H9 (cell line): Measurements from ENCODE around the gene KLRK1. TPM values are rescaled to one million over a fixed set of nuclear protein-coding genes. Genes with fewer than 3 reads are reported as not detected.
"Not testable (repeated sequence)": the region's sequence is repeated elsewhere in the genome, so short reads cannot be mapped to it uniquely, and the experiment has no call there.

Experiments used
- DNase-seq: peaks from one replicate; pipeline ENCODE4 v3.0.0-alpha.2; 2017
- H2AFZ ChIP-seq: one replicate; pipeline ENCODE4 v1.6.1; 2013; ENCODE audit warnings: mild to moderate bottlenecking, low read length, control low read depth, moderate library complexity
- H2AK5ac ChIP-seq: 2 replicates; pipeline ENCODE4 v1.6.1; 2013; ENCODE audit warnings: low read length, control low read depth, mixed read lengths; ENCODE audit not compliant: insufficient read length
- H2BK120ac ChIP-seq: one replicate; pipeline ENCODE4 v1.6.1; 2013; ENCODE audit warnings: low read depth, mild to moderate bottlenecking, low read length, control low read depth, inconsistent platforms; ENCODE audit not compliant: poor library complexity, severe bottlenecking
- H2BK12ac ChIP-seq: 2 replicates; pipeline ENCODE4 v1.6.1; 2013; ENCODE audit warnings: low read length, control low read depth, mixed read lengths, low read depth; ENCODE audit not compliant: insufficient read length
- H2BK15ac ChIP-seq: 2 replicates; pipeline ENCODE4 v1.6.1; 2013; ENCODE audit warnings: low read depth, low read length, control low read depth
- H2BK20ac ChIP-seq: one replicate; pipeline ENCODE4 v1.6.1; 2013; ENCODE audit warnings: low read depth, mild to moderate bottlenecking, low read length, control low read depth, inconsistent platforms; ENCODE audit not compliant: poor library complexity, severe bottlenecking
- H2BK5ac ChIP-seq: 2 replicates; pipeline ENCODE4 v1.6.1; 2013; ENCODE audit warnings: low read length, control low read depth, mixed read lengths; ENCODE audit not compliant: insufficient read length
- H3K14ac ChIP-seq: 2 replicates; pipeline ENCODE4 v1.6.1; 2013; ENCODE audit warnings: low read length, control low read depth; ENCODE audit not compliant: insufficient read depth
- H3K18ac ChIP-seq: 2 replicates; pipeline ENCODE4 v1.6.1; 2013; ENCODE audit warnings: low read depth, mild to moderate bottlenecking, mixed read lengths, low read length, control low read depth; ENCODE audit not compliant: insufficient read length
- H3K23ac ChIP-seq: 2 replicates; pipeline ENCODE4 v1.6.1; 2013; ENCODE audit warnings: low read length, control low read depth, mixed read lengths, low read depth; ENCODE audit not compliant: insufficient read length
- H3K23me2 ChIP-seq: 2 replicates; pipeline ENCODE4 v1.6.1; 2013; ENCODE audit warnings: low read depth, mild to moderate bottlenecking, mixed read lengths, low read length, control low read depth; ENCODE audit not compliant: insufficient read length, poor library complexity, severe bottlenecking
- H3K27ac ChIP-seq: 2 replicates; pipeline ENCODE4 v1.5.1; 2013; ENCODE audit warnings: low read length, control low read depth, mixed read lengths, low read depth; ENCODE audit not compliant: insufficient read length
- H3K27me3 ChIP-seq: 2 replicates; pipeline ENCODE4 v1.6.1; 2013; ENCODE audit warnings: low read length, control low read depth, inconsistent platforms; ENCODE audit not compliant: insufficient read depth
- H3K4ac ChIP-seq: 2 replicates; pipeline ENCODE4 v1.6.1; 2013; ENCODE audit warnings: low read depth, mild to moderate bottlenecking, control low read depth, inconsistent platforms, low read length, moderate library complexity
- H3K4me1 ChIP-seq: 2 replicates; pipeline ENCODE4 v1.6.1; 2013; ENCODE audit warnings: low read length, control low read depth, inconsistent platforms; ENCODE audit not compliant: insufficient read depth
- H3K4me2 ChIP-seq: 2 replicates; pipeline ENCODE4 v1.6.1; 2013; ENCODE audit warnings: low read length, control low read depth, mixed read lengths; ENCODE audit not compliant: insufficient read length, insufficient read depth
- H3K56ac ChIP-seq: 2 replicates; pipeline ENCODE4 v1.6.1; 2013; ENCODE audit warnings: low read depth, mild to moderate bottlenecking, mixed read lengths, low read length, control low read depth; ENCODE audit not compliant: insufficient read length
- H3K79me1 ChIP-seq: 2 replicates; pipeline ENCODE4 v1.6.1; 2013; ENCODE audit warnings: low read depth, mild to moderate bottlenecking, moderate library complexity, low read length, control low read depth, inconsistent platforms; ENCODE audit not compliant: insufficient read depth, poor library complexity, severe bottlenecking
- H3K79me2 ChIP-seq: 2 replicates; pipeline ENCODE4 v1.6.1; 2013; ENCODE audit warnings: low read length, control low read depth, inconsistent platforms; ENCODE audit not compliant: insufficient read depth
- H3K9ac ChIP-seq: 2 replicates; pipeline ENCODE4 v1.6.1; 2013; ENCODE audit warnings: low read length, control low read depth, mixed read lengths; ENCODE audit not compliant: insufficient read length; ENCODE audit errors: extremely low read depth
- H3K9me3 ChIP-seq: one replicate; pipeline ENCODE4 v1.6.1; 2013; ENCODE audit warnings: low read depth, low read length, inconsistent platforms; ENCODE audit not compliant: control insufficient read depth
- H3T11ph ChIP-seq: one replicate; pipeline ENCODE4 v1.6.1; 2013; ENCODE audit warnings: mild to moderate bottlenecking, low read length, control low read depth, inconsistent platforms
- H4K20me1 ChIP-seq: one replicate; pipeline ENCODE4 v1.6.1; 2013; ENCODE audit not compliant: control insufficient read depth, insufficient read length, insufficient read depth
- H4K5ac ChIP-seq: 2 replicates; pipeline ENCODE4 v1.6.1; 2013; ENCODE audit warnings: low read depth, mild to moderate bottlenecking, mixed read lengths, low read length, control low read depth; ENCODE audit not compliant: insufficient read length
- H4K8ac ChIP-seq: replicated peaks from 2 replicates; pipeline ENCODE4 v1.6.1; 2013; ENCODE audit warnings: low read length, control low read depth, mixed read lengths, low read depth; ENCODE audit not compliant: insufficient read length
- H4K91ac ChIP-seq: 2 replicates; pipeline ENCODE4 v1.6.1; 2013; ENCODE audit warnings: low read depth, mild to moderate bottlenecking, moderate library complexity, mixed read lengths, low read length, control low read depth; ENCODE audit not compliant: insufficient read length
- H3K27ac Mint-ChIP-seq, 3 experiments: 2 replicates in 2 of 3; 3 replicates in 1 of 3; pipeline ENCODE4 v1.8.0; 2020 to 2021; ENCODE audit warnings: mixed read lengths in 3 of 3, mild to moderate bottlenecking in 1 of 3, moderate library complexity in 1 of 3
- H3K27me3 Mint-ChIP-seq: 2 replicates; pipeline ENCODE4 v1.8.0; 2021; ENCODE audit warnings: low read depth, mild to moderate bottlenecking, moderate library complexity, mixed read lengths
- H3K36me3 Mint-ChIP-seq, 3 experiments: 2 replicates in 2 of 3; 3 replicates in 1 of 3; pipeline ENCODE4 v1.8.0; 2020 to 2021; ENCODE audit warnings: low read depth in 3 of 3, mixed read lengths in 3 of 3; ENCODE audit not compliant: insufficient read depth in 1 of 3
- H3K4me1 Mint-ChIP-seq, 2 experiments: 2 replicates each; pipeline ENCODE4 v1.8.0; 2020; ENCODE audit warnings: mixed read lengths in 2 of 2
- H3K4me3 Mint-ChIP-seq, 2 experiments: 2 replicates in 1 of 2; 3 replicates in 1 of 2; pipeline ENCODE4 v1.8.0; 2020 to 2021; ENCODE audit warnings: mild to moderate bottlenecking in 2 of 2, mixed read lengths in 2 of 2, moderate library complexity in 1 of 2
- H3K9me3 Mint-ChIP-seq, 2 experiments: 2 replicates in 1 of 2; 3 replicates in 1 of 2; pipeline ENCODE4 v1.8.0; 2020; ENCODE audit warnings: mild to moderate bottlenecking in 2 of 2, mixed read lengths in 2 of 2, moderate library complexity in 1 of 2
- CTCF ChIP-seq: fragments of 200-600 bp; sonication (generic); conservative IDR thresholded peaks from 3 replicates; pipeline ENCODE4 v1.8.0; 2021; ENCODE audit warnings: antibody characterized with exemption, mild to moderate bottlenecking
- WGBS: extraction: QIAGEN DNeasy Blood & Tissue Kit; methylation state at CpG from one replicate; pipeline ENCODE4 v1.1.7; 2013; ENCODE audit warnings: missing lambda C conversion rate, low lambda C conversion rate, mixed read lengths; ENCODE audit not compliant: insufficient read length; ENCODE audit errors: extremely low coverage; 5-methylcytosine and 5-hydroxymethylcytosine counted together
- total RNA-seq: library from RNA; stranded (reverse); gene quantifications from 2 replicates; pipeline ENCODE4 v1.2.1, GENCODE V29; 2021

Gene KLRK1
- total RNA-seq, 1 experiment from 2014 or later, result not detected

DNA sequence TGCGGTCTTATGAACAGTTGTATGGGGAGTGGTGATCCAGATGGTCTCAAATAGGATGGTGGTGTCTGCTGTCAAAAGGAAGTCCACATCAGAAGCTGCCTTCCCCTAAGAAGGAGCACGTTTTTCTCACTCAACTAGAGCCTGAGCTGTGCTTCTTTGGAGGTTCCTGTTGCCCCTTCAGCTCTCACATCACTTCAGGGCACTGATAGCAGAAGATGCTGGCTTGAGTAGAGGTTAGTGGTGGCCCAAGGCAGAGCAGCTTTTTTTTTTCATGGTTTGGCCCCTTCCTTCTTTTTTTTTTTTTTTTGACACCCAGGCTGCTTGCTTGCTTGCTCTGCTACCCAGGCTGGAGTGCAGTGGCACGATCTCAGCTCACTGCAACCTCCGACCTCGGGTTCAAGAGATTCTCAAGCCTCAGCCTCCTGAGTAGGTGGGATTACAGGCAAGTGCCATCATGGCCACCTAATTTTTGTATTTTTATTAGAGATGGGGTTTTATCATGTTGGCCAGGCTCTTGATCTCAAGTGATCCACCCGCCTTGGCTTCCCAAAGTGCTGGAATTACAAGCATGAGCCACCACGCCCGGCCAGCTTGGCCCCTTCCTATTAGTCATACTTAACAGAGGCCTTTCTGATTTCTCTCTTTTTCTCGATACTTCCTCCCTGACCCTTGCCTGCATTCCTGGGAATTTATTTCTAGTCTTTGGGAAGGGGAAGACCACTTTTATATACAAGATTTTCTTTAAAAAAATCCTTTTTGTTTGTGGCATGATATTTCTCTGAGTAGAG is 50.6 kb downstream of the KLRK1 start:
- Histone ChIP-seq H3K4ac (no peak overlapping the region), H4K5ac (no peak overlapping the region), H2AFZ (no peak overlapping the region), H4K91ac (no peak overlapping the region), H3K79me1 (no peaks in the 10 kb centered on the region), H3K56ac (no peak overlapping the region), H2BK120ac (no peak overlapping the region), H2BK20ac (no peak overlapping the region), H3K4me1 (no peaks in the 10 kb centered on the region), H2BK15ac (no peak overlapping the region), H3K18ac (no peak overlapping the region), H3K9ac (no peak overlapping the region), H3K27ac (no peak overlapping the region), H3K23ac (no peak overlapping the region), H3K23me2 (no peaks in the 10 kb centered on the region), H4K8ac (no peak overlapping the region), H3T11ph (no peak overlapping the region), H2AK5ac (no peak overlapping the region), H4K20me1 (no peaks in the 10 kb centered on the region), H3K79me2 (no peaks in the 10 kb centered on the region), H3K4me2 (no peak overlapping the region), H2BK5ac (no peak overlapping the region), H3K27me3 (no peaks in the 10 kb centered on the region), H3K14ac (no peak overlapping the region), H3K9me3 (no peaks in the 10 kb centered on the region), H2BK12ac (no peak overlapping the region)
- no CpG with 5 or more reads among the region's 9 CpGs for WGBS
- peaks cover 4 to 8% of the 10 kb centered on the region in 2 experiments; a peak in 4 of 5 replicates for H3K9me3 Mint-ChIP-seq
- no peak overlapping the region for H3K4me3 Mint-ChIP-seq
- peaks cover 0 to 3% (median 3%) of the 10 kb centered on the region in 3 experiments; a peak in 5 of 7 replicates for H3K36me3 Mint-ChIP-seq
- no peak for TF ChIP-seq CTCF
- no peak for DNase-seq
- H3K27ac Mint-ChIP-seq, result no peak overlapping the region
- peaks cover 6 to 16% of the 10 kb centered on the region in 2 experiments for H3K4me1 Mint-ChIP-seq
- H3K27me3 Mint-ChIP-seq, result no peaks in the 10 kb centered on the region; the same call in none of the 2 replicates

DNA sequence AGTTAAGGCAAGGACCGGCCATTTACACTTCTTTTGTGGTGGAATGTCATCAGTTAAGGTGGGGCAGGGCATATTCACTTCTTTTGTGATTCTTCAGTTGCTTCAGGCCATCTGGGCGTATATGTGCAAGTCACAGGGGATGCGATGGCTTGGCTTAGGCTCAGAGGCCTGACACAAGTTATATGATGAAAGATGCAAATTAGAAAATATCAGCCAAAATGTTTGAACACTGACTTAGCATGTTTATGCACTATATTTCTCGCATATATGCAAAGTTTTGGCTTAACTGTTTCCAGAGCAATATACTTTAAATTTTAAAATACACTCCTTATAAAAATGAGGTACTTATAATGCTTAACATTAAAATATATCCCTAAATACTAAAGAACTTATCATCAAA is 51.4 kb downstream of the KLRK1 start:
- H3K4me3 Mint-ChIP-seq, H3K27ac Mint-ChIP-seq, H2BK12ac ChIP-seq: not testable (repeated sequence)

More for the DNA sequence above, 51.4 kb downstream of the KLRK1 start:
- H3K27ac ChIP-seq, H3K79me2 ChIP-seq, H3K14ac ChIP-seq, H2BK15ac ChIP-seq, H2AFZ ChIP-seq, H3K9me3 Mint-ChIP-seq, H4K5ac ChIP-seq, H3K27me3 ChIP-seq, H3K27me3 Mint-ChIP-seq, H3K9me3 ChIP-seq, H3K9ac ChIP-seq, H3K4ac ChIP-seq, H2BK20ac ChIP-seq, DNase-seq, H3K79me1 ChIP-seq, H3K23me2 ChIP-seq, H3K56ac ChIP-seq, H4K91ac ChIP-seq, H3T11ph ChIP-seq, H4K20me1 ChIP-seq, H3K4me2 ChIP-seq, H3K18ac ChIP-seq, H3K36me3 Mint-ChIP-seq, H4K8ac ChIP-seq, H2BK120ac ChIP-seq, H3K4me1 ChIP-seq, H3K23ac ChIP-seq, H2BK5ac ChIP-seq, H2AK5ac ChIP-seq: not testable (repeated sequence)
- peaks cover 6 to 17% of the 10 kb centered on the region in 2 experiments for H3K4me1 Mint-ChIP-seq
- no CpG with 5 or more reads among the region's 4 CpGs for WGBS
